HepG2 (cell line): ENCODE results near the gene HEBP1. TPM values are rescaled to one million over a fixed set of nuclear protein-coding genes. Genes with fewer than 3 reads are reported as not detected.

ENCODE experiments used
- ARNT ChIP-seq: fragments of 450-650 bp; IDR thresholded peaks from 2 replicates; pipeline ENCODE4 v1.6.1; 2017
- GATAD2A ChIP-seq: IDR thresholded peaks from 2 replicates; pipeline ENCODE4 v1.6.1; 2016
- JUN ChIP-seq: sonication (generic); formaldehyde crosslinking; IDR thresholded peaks from 2 replicates; pipeline ENCODE4 v1.4.0; 2020; ENCODE audit warnings: mild to moderate bottlenecking, missing genetic modification reagents
- RFX5 ChIP-seq: IDR thresholded peaks from 2 replicates; pipeline ENCODE4 v1.6.1; 2011; ENCODE audit warnings: low read depth, low read length, improper control_type of control experiment
- SUZ12 ChIP-seq: fragments of 150-350 bp; IDR thresholded peaks from 2 replicates; pipeline ENCODE4 v1.6.1; 2014; ENCODE audit warnings: low read depth, low read length
- TBX3 ChIP-seq: fragments of 450-650 bp; IDR thresholded peaks from 2 replicates; pipeline ENCODE4 v1.6.1; 2017; ENCODE audit warnings: antibody characterized with exemption, mild to moderate bottlenecking, inconsistent platforms, borderline replicate concordance
- ZNF430 ChIP-seq: sonication (generic); formaldehyde crosslinking; IDR thresholded peaks from 2 replicates; pipeline ENCODE4 v1.9.0; 2021; ENCODE audit warnings: mild to moderate bottlenecking, missing genetic modification reagents
- polyA plus RNA-seq, 8 experiments: library from polyadenylated mRNA; depleted of rRNA in 3 of 8; stranded (reverse) in 7 of 8; unstranded in 1 of 8; fragments of >200 nt; fragmentation: Illumina TruSeq in 4 of 8; extraction: Trizol in 4 of 8; gene quantifications; 2 replicates each; pipeline versions ENCODE4 v1.2.1 to v1.2.3, GENCODE V29; 2011 to 2016; ENCODE audit warnings: low read depth in 4 of 8, missing spikeins in 1 of 8, mixed read lengths in 1 of 8; ENCODE audit not compliant: insufficient read depth in 1 of 8
- total RNA-seq, 5 experiments: library from RNA; depleted of rRNA; stranded (reverse); fragments of >200 nt; fragmentation: Illumina TruSeq; extraction: Trizol; gene quantifications; 2 replicates each; pipeline ENCODE4 v1.2.3, GENCODE V29; 2016; ENCODE audit warnings: low read depth in 1 of 5
- TF ChIP-seq, protein P1 (sequence below): IDR thresholded peaks from 2 replicates; pipeline ENCODE4 v1.4.0; 2020; ENCODE audit warnings: mild to moderate bottlenecking, missing genetic modification reagents
- TF ChIP-seq, protein P2 (sequence below): sonication (generic); formaldehyde crosslinking; IDR thresholded peaks from 2 replicates; pipeline ENCODE4 v1.4.0; 2020; ENCODE audit warnings: mild to moderate bottlenecking, missing genetic modification reagents

The HEBP1 gene
- total and polyA plus RNA-seq, 2 of the 13 experiments (the other 11 are each of a cell fraction or from before 2014, with no cell fraction given) = 7.8 to 9.4 TPM

DNA sequence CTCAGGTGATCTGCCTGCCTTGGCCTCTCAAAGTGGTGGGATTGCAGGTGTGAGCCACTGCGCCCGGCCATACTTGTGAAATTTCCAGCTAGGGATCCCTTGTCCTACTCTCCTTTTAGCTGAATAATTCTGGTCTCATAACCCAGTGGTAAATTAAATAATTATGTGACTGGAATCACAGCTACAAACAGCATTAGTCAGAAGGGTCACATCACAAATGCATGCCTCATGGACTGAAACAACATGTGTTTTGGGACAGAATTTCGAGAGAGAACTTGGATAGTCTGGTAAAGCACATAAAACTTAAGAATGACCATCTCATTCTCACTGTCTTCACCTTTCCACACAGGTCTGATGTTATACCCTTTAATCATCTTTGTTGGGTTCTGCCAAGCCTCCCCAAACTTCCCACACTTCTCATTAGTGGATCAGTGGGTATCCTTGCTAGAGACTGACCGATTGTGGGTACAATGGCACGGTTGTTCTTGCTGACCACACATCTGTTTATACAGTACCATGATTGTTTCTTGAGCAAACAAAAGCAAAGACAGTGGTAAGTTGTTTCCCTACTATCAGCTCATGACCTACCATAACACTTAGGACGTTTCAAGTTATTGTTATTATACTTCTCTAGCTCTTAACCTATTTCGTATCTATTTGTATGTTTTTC is 53.2 kb downstream of the HEBP1 start (continued):
- TF ChIP-seq, protein P1, sequence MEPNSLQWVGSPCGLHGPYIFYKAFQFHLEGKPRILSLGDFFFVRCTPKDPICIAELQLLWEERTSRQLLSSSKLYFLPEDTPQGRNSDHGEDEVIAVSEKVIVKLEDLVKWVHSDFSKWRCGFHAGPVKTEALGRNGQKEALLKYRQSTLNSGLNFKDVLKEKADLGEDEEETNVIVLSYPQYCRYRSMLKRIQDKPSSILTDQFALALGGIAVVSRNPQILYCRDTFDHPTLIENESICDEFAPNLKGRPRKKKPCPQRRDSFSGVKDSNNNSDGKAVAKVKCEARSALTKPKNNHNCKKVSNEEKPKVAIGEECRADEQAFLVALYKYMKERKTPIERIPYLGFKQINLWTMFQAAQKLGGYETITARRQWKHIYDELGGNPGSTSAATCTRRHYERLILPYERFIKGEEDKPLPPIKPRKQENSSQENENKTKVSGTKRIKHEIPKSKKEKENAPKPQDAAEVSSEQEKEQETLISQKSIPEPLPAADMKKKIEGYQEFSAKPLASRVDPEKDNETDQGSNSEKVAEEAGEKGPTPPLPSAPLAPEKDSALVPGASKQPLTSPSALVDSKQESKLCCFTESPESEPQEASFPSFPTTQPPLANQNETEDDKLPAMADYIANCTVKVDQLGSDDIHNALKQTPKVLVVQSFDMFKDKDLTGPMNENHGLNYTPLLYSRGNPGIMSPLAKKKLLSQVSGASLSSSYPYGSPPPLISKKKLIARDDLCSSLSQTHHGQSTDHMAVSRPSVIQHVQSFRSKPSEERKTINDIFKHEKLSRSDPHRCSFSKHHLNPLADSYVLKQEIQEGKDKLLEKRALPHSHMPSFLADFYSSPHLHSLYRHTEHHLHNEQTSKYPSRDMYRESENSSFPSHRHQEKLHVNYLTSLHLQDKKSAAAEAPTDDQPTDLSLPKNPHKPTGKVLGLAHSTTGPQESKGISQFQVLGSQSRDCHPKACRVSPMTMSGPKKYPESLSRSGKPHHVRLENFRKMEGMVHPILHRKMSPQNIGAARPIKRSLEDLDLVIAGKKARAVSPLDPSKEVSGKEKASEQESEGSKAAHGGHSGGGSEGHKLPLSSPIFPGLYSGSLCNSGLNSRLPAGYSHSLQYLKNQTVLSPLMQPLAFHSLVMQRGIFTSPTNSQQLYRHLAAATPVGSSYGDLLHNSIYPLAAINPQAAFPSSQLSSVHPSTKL (CRISPR knock-in tag) = peak; percentile 81
- TF ChIP-seq ARNT (no peak), RFX5 (no peak), SUZ12 (no peak), JUN (CRISPR knock-in tag) (no peak), ZNF430 (CRISPR knock-in tag) (no peak), GATAD2A (CRISPR knock-in tag) (peak; percentile 88), TBX3 (peak; percentile 29; the same call in 1 of the 2 replicates)
- TF ChIP-seq, protein P2, sequence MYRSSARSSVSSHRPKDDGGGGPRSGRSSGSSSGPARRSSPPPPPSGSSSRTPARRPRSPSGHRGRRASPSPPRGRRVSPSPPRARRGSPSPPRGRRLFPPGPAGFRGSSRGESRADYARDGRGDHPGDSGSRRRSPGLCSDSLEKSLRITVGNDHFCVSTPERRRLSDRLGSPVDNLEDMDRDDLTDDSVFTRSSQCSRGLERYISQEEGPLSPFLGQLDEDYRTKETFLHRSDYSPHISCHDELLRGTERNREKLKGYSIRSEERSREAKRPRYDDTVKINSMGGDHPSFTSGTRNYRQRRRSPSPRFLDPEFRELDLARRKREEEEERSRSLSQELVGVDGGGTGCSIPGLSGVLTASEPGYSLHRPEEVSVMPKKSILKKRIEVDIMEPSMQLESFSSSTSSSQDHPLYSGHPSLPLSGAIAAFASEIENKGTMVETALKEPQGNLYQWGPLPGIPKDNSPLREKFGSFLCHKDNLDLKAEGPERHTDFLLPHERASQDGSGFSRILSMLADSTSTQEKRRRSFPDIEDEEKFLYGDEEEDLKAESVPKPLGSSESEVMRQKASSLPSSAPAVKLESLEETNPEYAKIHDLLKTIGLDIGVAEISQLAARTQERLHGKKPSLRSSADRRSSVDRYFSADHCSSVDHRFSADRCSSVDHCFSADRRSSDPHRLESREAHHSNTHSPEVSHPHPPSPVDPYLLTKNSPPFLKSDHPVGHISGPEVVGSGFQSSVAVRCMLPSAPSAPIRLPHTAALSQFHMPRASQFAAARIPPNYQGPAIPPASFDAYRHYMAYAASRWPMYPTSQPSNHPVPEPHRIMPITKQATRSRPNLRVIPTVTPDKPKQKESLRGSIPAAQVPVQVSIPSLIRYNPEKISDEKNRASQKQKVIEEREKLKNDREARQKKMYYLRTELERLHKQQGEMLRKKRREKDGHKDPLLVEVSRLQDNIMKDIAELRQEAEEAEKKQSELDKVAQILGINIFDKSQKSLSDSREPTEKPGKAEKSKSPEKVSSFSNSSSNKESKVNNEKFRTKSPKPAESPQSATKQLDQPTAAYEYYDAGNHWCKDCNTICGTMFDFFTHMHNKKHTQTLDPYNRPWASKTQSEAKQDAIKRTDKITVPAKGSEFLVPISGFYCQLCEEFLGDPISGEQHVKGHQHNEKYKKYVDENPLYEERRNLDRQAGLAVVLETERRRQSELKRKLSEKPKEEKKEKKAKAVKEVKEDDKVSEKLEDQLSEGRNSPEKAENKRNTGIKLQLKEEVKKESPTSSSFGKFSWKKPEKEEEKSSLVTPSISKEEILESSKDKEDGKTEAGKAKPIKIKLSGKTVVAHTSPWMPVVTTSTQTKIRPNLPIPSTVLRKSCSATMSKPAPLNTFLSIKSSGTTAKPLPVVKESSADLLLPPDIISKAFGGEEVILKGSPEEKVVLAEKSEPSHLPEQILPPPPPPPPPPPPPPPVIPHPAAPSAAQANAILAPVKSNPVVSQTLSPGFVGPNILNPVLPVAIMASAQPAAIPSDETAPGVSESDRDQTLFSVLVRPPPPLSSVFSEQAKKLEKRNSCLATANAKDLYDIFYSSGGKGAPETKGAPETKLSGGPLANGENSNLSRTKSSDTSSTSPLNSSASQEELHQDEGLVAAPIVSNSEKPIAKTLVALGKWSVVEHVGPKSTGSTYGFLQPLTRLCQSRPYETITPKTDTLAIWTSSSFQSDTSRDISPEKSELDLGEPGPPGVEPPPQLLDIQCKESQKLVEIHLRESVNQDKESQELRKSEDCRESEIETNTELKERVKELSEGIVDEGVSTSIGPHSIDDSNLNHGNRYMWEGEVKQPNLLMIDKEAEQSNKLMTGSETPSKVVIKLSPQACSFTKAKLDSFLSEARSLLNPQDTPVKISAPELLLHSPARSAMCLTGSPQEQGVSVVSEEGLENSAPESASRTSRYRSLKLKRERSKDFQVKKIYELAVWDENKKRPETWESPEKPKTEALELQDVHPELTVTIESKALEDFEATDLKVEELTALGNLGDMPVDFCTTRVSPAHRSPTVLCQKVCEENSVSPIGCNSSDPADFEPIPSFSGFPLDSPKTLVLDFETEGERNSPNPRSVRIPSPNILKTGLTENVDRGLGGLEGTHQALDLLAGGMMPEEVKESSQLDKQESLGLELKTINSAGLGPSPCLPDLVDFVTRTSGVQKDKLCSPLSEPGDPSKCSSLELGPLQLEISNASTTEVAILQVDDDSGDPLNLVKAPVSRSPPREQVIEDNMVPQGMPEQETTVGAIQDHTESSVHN (CRISPR knock-in tag) = no peak
